SU-DHL-6 (cell line): ENCODE data around the gene CEP104.

Experiments
- EZH2phosphoT487 ChIP-seq: fragments of 200-600 bp; sonication (generic), shearing (Covaris generic); conservative IDR thresholded peaks from 2 replicates; pipeline ENCODE4 v1.6.1; 2018; ENCODE audit warnings: mild to moderate bottlenecking, antibody characterized with exemption, low read length, moderate library complexity, mixed read lengths
- TF ChIP-seq, protein P1 (sequence below): fragments of 200-600 bp; sonication (generic); IDR thresholded peaks from one replicate; pipeline ENCODE4 v1.5.1; 2017; ENCODE audit warnings: antibody characterized with exemption, mild to moderate bottlenecking, low read length, moderate library complexity; ENCODE audit not compliant: insufficient read depth, poor library complexity, severe bottlenecking

DNA sequence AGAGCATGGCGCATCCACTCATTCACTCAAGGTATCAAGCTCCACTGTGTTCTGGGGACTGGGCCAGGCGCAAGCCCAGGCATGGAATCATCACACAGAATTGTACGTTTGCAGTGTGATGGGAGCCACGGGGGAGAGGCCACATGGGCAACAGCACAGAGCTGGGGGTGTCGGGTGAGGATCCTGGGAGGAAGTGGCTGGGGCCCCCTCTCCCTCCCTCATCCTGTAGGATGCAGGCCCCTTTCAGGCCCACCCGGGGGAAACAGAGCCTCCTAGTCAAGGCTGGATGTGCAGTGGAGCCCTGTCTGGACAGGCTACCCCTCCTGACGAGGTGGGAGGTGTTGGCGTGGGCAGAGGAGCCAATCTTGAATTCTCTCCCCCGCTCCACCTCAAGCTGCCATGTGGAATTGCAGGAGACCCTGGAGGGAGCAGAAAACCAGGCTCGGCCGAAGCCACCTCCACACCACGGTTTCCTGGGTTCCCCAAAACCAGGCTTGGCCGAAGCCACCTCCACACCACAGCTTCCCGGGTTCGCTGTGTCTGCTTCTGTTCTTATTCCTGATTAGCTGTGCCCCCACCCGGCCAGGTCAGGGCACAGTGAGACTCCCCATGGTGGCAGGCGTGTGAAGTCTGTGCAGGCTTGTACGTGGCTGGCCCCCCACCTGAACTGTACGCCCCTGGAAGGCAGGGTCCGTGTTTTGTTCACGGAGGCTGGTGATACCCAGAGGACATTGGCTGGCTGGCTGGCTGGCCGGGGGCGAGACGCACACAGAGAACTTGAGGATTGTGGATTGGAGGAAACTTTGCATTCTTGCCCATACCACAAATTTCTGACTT lies 47.2 kb upstream of the CEP104 start:
- TF ChIP-seq, protein P1, sequence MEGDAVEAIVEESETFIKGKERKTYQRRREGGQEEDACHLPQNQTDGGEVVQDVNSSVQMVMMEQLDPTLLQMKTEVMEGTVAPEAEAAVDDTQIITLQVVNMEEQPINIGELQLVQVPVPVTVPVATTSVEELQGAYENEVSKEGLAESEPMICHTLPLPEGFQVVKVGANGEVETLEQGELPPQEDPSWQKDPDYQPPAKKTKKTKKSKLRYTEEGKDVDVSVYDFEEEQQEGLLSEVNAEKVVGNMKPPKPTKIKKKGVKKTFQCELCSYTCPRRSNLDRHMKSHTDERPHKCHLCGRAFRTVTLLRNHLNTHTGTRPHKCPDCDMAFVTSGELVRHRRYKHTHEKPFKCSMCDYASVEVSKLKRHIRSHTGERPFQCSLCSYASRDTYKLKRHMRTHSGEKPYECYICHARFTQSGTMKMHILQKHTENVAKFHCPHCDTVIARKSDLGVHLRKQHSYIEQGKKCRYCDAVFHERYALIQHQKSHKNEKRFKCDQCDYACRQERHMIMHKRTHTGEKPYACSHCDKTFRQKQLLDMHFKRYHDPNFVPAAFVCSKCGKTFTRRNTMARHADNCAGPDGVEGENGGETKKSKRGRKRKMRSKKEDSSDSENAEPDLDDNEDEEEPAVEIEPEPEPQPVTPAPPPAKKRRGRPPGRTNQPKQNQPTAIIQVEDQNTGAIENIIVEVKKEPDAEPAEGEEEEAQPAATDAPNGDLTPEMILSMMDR: no peak
- no peak for TF ChIP-seq EZH2phosphoT487
